ENCODE results near the gene VPS45. TPM values are rescaled to one million over a fixed set of nuclear protein-coding genes. Genes with fewer than 3 reads are reported as not detected.
"Not testable (repeated sequence)": the region's sequence is repeated elsewhere in the genome, so short reads cannot be mapped to it uniquely, and the experiment has no call there.

Gene VPS45, protein sequence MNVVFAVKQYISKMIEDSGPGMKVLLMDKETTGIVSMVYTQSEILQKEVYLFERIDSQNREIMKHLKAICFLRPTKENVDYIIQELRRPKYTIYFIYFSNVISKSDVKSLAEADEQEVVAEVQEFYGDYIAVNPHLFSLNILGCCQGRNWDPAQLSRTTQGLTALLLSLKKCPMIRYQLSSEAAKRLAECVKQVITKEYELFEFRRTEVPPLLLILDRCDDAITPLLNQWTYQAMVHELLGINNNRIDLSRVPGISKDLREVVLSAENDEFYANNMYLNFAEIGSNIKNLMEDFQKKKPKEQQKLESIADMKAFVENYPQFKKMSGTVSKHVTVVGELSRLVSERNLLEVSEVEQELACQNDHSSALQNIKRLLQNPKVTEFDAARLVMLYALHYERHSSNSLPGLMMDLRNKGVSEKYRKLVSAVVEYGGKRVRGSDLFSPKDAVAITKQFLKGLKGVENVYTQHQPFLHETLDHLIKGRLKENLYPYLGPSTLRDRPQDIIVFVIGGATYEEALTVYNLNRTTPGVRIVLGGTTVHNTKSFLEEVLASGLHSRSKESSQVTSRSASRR
- total RNA-seq: 25.4 and 31.9 TPM in 2 replicates

- peak; percentile 93 for DNase-seq
Measured at GRCh38 chr1:150067184-150068108, at the start of gene VPS45. Gene VPS45, plus strand, starts transcription at chr1:150067776. Its CDS starts 82 bp downstream, at chr1:150067858.

DNA sequence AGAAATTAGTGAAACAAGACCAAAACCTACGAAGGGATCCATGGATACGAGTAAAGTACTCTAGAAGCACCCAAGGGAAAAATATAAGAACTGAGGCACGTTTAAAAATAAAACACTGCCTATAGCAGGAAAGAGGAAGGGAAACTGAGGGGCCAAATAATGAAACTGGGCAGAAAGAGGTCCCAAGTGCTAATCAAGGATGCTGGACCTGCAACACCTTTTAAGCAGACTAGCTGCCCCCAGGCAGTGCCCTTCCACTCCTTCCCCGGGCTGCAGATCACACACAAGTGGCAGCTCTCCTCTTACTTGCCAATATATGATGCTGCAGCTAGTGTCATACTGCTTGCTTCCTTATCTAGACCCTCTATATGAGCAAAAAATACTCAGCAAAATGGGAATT lies 49.4 kb upstream of the VPS45 start:
- DNase-seq: no peak

- DNase-seq: no peak
Measured at GRCh38 chr1:150020711-150021110, 46.9 kb upstream of the VPS45 start.

DNA sequence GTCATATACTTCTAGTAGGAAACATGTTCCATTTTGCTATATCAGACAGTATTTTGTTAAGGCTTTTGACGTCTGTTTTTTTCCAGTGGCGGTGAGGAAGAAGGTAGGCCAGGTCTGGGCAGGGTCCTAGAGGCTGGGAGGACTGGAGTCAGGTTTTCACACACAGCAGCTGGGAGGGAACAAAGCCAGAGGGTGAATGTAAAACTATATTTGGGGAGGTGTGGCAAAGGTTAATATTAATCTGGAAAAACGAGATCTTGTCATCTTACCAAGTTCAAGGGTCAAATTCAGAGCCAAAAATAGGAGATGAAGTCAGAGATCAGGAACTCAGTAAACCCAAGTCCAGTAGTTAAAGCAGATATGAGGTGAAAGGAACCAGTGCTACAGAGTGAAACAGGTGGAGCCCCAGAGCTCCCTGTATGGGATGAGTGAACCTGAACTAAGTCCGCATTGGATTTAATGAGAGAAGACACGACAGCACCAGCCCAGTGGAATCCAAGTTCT lies 46.3 kb upstream of the VPS45 start:
- DNase-seq: peak; percentile 5

DNA sequence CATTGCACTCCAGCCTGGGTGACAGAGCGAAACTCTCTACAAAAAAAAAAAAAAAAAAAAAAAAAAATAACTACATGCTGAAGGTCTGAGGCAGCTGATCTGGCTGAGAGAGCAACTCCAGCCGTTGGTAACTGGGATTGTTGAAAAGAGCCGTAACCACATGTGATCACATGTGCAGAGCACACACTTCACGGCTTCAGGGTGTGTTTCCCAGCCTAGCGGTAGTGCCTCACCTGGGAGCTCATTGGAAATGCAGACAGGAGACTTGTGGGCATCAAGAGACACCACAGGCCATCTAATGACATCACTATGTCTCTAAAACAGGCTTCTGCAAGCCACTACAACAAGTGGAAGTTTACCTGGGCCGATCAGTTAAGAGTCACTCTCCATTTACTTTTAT lies 45.2 kb upstream of the VPS45 start:
- no peak for DNase-seq

DNA sequence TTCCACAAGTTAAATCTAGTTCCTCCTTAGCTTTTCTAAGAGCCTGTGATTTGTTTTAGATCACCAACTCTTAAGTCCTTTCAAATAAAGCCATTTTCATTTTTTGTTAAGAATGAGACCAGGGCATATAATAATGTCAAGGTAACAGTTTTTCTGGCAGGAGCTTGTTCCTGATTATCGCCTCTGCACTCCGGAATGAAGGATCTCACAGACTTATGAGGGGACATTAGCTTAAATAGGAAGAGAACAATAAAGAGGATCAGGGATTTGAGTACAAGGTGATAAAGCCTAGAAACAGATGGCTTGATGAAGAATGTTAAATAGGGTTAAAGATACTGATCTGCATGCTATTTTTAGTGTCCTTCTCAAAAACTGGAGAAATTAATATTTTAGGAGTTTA lies 43.4 kb upstream of the VPS45 start:
- DNase-seq: no peak

DNA sequence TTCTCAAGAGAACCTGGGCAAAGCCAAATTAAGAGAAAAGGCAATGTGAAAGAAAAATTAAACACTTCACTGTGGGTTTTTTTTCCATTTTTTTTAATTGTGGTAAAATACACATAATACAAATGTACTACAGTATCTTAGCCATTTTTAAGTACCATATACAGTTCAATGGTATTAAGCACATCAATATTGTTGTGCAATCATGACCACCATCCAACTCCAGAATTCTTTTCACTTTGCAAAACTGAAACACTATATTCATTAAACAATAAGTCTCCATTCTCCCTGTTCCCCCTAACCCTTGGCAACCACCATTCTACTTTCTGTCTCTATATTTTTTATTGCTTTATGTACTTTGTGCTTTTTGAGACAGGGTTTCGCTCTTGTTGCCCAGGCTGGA lies 39.3 kb upstream of the VPS45 start:
- DNase-seq: no peak

GRCh38 chr1:150034336-150034735 lies 33.2 kb upstream of the VPS45 start:
- no peak for DNase-seq

DNA sequence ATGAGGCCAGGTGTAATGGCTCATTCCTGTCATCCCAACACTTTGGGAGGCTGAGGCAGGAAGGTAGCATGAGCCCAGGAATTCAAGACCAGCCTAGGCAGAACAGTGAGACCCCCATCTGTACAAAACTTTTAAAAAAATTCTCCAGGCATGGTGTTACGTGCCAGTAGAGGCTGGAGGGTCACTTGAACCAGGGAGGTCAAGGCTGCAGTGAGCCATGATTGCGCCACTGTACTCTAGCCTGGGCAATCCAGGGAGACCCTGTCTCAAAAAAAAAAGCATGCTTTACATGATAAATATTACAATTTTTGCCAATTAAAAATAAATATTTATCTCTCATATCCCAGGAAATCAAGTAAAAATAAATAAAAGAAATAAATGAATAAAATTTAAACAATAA lies 17.6 kb upstream of the VPS45 start:
- no peak for DNase-seq

GRCh38 chr1:150051089-150051373 lies 16.5 kb upstream of the VPS45 start:
- DNase-seq: no peak

DNA sequence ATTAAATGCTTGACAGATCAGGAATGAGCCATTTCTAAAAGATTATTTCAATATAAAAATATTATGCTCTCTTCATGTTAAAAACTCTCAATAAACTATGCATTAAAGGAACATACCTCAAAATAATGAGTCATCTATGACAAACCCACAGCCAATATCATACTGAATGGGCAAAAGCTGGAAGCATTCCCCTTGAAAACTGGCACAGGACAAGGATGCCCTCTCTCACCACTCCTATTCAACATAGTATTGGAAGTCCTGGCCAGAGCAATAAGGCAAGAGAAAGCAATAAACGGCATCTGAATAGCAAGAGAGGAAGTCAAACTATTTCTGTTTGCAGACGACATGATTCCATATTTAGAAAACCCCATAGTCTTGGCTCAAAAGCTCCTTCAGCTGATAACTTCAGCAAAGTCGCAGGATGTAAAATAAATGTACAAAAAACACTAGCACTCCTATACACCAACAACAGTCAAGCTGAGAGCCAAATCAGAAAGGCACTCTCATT lies 15.6 kb upstream of the VPS45 start:
- not testable (repeated sequence) for DNase-seq

DNA sequence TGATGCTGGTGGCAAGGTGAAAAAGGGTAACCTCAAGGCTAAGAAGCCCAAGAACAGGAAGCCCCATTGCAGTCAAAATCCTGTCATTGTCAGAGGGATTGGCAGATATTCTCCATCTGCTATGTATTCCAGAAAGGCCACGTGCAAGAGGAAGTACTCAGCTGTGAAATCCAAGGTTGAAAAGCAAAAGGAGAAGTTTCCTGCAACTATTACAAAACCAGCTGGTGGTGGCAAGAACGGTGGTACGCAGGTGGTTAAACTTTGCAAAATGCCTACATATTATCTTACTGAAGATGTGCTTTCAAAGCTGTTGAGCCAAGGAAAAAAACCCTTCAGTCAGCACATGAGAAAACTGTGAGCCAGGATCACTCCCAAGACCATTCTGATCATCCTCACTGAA lies 13.7 kb upstream of the VPS45 start:
- DNase-seq: peak; percentile 23

DNA sequence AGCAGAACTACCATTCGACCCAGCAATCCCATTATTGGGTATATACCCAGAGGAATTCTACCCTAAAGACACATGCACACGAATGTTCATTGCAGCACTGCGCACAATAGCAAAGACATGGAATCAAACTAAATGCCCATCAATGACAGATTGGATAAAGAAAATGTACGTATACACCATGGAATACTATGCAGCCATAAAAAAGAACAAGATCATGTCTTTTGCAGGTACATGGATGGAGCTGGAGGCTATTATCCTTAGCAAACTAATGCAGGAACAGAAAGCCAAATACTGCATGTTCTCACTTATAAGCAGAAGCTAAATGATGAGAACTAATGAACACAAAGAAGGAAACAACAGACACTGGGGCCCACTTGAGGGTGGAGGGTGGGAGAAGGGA lies 12.1 kb upstream of the VPS45 start:
- DNase-seq: not testable (repeated sequence)

DNA sequence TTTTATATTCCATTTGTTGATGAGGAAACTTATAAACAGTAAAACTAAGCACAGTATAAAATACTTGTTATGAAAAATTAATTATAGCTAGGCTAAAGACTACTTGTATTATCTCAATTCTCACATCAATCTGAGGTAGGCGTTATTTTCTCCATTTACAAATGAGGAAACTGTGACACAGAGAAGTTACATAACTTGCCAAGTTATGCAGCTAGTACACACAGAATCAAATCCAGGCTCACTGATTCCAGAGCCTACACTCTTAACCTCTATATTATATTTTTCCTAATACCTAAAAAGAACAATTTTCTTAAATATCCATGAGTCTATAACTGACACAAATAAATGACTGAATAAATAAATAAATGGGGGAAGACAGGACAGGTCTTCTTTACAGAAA lies 11.2 kb upstream of the VPS45 start:
- no peak for DNase-seq

GRCh38 chr1:150060260-150060659 lies 7.3 kb upstream of the VPS45 start:
- DNase-seq: no peak

DNA sequence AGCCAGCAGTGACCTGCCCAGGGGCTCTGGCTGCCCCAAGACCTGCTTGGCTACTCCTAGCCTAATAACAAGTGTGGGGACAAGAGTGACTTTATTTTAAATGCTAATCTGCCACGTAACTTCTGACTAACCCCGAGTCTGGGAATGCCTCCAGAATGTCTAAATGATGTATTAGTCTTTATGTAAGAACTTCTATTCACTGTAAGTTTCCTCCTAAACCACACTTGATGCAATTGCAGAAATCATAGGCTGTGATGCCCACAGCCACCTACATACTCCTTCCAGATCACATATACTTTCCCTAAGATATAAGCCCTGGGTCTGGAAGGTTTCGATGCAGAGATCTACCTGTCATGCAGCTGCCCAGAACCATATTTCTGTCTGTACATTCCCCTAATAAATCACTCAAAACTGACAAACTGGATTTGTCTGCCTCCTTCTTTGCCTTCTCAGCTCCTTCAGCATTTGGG lies 5.9 kb upstream of the VPS45 start:
- no peak for DNase-seq

- DNase-seq: no peak
Measured at GRCh38 chr1:150062113-150062512, 5.5 kb upstream of the VPS45 start.

DNA sequence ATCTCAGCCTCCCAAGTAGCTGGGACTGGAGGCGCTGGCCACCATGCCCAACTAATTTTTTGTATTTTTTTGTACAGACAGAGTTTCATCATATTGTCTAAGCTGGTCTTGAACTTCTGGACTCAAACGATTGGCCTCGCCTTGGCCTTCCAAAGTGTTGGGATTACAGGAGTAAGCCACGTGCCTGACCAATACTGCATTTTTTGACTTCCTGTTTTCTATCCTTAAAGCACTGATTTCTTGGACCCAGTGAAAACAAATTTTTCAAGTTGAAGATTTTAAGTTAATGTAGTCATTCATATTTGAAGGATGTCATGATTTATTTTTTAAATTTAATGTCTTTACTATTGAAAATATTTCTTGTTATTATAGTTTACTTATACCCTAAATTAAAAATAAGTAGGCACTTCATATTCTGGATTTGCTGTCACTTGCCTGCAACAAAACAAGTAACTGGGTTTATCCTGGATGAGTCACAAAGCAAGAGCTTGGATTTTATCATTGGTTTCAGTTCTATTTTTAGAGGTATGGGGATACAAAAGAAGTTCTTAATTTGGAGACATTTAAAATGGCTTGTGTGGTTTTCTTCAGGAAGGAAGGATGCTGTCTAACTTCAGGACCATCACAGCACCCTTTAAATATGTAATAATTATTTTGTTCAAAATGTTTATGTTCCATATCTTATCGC lies 2.2 kb upstream of the VPS45 start:
- peak; percentile 29 for DNase-seq

GRCh38 chr1:150066328-150066727 lies 1.2 kb upstream of the VPS45 start:
- no peak for DNase-seq

DNA sequence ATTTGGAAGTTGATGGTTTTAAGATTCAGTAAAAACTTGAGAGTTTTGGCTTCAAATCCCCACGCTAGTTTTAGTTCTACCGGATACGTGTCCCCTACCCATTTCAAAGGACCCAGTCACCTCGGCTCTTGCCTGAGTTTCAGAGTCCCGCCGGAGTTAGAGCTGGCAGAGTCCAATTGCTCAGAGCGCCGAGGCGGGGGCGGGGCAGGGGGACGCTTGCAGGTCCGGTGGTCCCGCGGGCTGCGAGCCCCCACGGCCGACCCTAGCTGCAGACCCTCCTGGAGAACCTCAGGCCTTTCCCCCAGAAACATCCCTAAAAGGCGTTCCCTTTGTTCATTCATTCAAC lies 765 bp upstream of the VPS45 start:
- no peak for DNase-seq

- DNase-seq: no peak
Measured at GRCh38 chr1:150068109-150068435, 496 bp downstream of the VPS45 start.

DNA sequence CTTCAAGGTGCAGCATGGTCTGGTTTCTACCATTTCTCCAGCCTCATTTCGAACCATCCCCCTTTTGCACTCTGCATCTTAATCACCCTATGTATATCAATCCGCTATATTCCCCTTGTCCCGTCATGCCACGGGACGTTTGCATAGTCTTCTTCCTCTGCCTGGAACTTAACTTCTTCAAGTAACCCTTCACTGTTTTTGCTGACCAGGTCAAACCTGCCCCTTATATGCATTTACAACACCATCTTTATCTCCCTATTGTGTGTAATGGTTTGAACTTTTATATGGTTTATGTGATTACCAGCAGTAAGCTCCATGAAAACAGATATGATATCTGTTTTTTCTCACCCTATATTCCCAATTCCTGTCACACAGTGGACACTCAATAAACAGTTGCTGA lies 2.3 kb downstream of the VPS45 start:
- DNase-seq: no peak

- peak; percentile 51 for DNase-seq
Measured at GRCh38 chr1:150072959-150073358, 5.4 kb downstream of the VPS45 start.

All from dermis blood vessel endothelial cell (primary cell).